Stimulated activated naive CD8-positive, alpha-beta T cell treated with anti-CD3 and anti-CD28 coated beads, Interleukin-15, amount 100 ng/mL, for 72 hours (primary cell): ENCODE data around the gene RLN1.
A peak's percentile ranks its signal among the peaks of the same experiment; 100 is the strongest.
"Not testable (repeated sequence)": the region's sequence is repeated elsewhere in the genome, so short reads cannot be mapped to it uniquely, and the experiment has no call there.

Source experiments
- ATAC-seq: fragments of 150-1000 bp; cut with Tn5 transposase; 2 replicates; pipeline ENCODE4 v1.10.0; 2021; ENCODE audit warnings: mild to moderate bottlenecking, moderate library complexity
- DNase-seq, 2 donors: peaks; one replicate each; pipeline ENCODE4 v3.0.0; 2021 to 2022
- H3K27ac Mint-ChIP-seq, 2 donors: one replicate each; pipeline ENCODE4 v1.8.0; 2022; ENCODE audit warnings: mild to moderate bottlenecking in 2 of 2, mixed read lengths in 2 of 2, moderate library complexity in 2 of 2
- H3K27me3 Mint-ChIP-seq: one replicate; pipeline ENCODE4 v1.8.0; 2022; ENCODE audit warnings: mixed read lengths
- H3K4me1 Mint-ChIP-seq: one replicate; pipeline ENCODE4 v1.8.0; 2022; ENCODE audit warnings: mild to moderate bottlenecking, mixed read lengths
- H3K4me3 Mint-ChIP-seq, 2 donors: one replicate each; pipeline ENCODE4 v1.8.0; 2022; ENCODE audit warnings: mild to moderate bottlenecking in 2 of 2, mixed read lengths in 2 of 2, moderate library complexity in 1 of 2
- H3K9me3 Mint-ChIP-seq, 2 donors: one replicate each; pipeline ENCODE4 v1.8.0; 2022; ENCODE audit warnings: mixed read lengths in 2 of 2

Gene RLN1

DNA sequence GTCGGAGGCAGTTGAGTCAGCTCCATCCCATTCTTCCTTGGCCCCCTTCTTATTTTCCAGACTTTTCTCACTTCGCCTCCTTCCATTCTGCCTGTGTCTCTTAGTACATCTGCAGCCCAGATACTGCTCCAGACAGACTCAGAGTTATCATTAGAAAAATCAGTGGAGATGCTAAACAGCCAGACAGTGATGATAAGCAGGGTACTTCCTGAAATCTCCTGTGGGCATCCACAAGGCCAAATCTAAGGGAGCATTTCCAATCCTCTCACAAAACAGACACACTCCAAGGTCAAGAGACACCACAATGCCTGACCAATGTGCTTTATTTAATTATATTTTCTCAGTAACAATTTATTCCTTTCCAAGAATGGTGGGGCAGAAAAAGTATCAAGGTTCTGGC is 14.5 kb upstream of the RLN1 start:
- DNase-seq (no peak), ATAC-seq (no peak)
- Mint-ChIP-seq H3K9me3 (peaks cover 9 to 12% of the 10 kb centered on the region in 2 donors), H3K27me3 (no peaks in the 10 kb centered on the region), H3K27ac (no peak overlapping the region), H3K4me3 (no peak overlapping the region), H3K4me1 (peaks cover 32% of the 10 kb centered on the region)

DNA sequence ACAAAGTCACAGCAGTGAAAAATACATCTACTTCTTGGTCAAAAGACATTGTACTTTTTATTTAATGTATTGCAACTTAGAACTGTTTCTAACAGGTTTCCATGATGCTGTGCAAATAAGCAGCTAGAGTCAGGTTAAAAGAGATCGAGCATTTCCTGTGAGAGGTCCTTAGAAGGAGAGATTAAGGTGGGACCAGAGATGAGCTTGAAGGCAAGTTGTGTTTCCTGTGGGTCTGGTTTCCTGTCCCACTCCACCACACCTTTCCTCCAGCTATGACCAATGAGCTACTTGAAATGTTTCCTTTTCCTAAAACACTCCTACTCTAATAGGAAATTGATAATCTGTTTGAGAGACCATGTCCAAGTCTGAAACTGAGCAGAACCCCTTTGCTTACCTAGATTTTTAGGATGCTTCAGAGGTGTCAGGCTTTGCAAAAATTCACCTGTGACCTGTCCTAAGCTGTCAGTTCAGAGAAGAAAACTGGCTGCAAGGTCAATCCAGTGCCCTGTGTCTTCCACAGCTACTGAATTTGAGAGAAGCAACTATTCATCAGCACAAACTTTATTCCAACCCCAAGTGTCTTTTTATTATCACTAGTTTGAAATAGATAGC is 13.1 kb upstream of the RLN1 start:
- DNase-seq (no peak), ATAC-seq (peak; percentile 86)
- peak overlapping the region in 1 of 2 donors; percentile 49 for H3K4me3 Mint-ChIP-seq
- H3K27ac Mint-ChIP-seq, result no peak overlapping the region
- peaks cover 10 to 13% of the 10 kb centered on the region in 2 donors for H3K9me3 Mint-ChIP-seq
- no peaks in the 10 kb centered on the region for H3K27me3 Mint-ChIP-seq
- H3K4me1 Mint-ChIP-seq, result peaks cover 32% of the 10 kb centered on the region

DNA sequence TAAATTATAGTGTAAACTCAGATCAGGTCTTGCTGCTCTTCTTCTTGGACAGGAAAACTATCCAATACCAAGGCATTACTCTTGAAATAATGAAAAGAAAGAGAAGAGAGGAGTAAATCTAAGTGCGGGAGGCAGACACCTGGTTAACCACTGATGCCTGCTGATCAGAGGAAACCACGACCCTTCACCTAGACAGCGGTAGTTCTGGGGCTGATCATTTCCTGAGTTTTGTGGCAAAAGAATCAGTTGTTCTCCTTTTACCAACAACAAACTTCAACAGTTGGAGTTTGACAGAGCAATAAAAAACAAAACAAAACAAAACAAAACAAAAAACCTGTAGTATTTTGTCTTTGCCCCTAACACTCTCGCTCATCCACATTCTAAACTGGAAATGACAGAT is 3.0 kb downstream of the RLN1 start:
- no peak for ATAC-seq
- DNase-seq, result peak; percentile 7 to 13
- Mint-ChIP-seq H3K27me3 (no peaks in the 10 kb centered on the region), H3K27ac (no peak overlapping the region), H3K9me3 (no peaks in the 10 kb centered on the region), H3K4me1 (peaks cover 33% of the 10 kb centered on the region), H3K4me3 (peak overlapping the region; percentile 35 to 59)

DNA sequence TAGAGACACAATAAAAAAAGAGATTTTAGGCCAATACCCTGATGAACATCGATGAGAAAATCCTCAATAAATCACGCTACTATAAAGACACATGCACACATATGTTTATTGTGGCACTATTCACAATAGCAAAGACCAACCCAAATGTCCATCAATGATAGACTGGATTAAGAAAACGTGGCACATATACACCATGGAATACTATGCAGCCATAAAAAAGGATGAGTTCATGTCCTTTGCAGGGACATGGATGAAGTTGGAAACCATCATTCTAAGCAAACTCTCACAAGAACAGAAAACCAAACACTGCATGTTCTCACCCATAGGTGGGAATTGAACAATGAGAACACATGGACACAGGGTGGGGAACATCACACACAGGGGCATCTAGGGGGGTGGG is 8.4 kb downstream of the RLN1 start:
- H3K27ac Mint-ChIP-seq, ATAC-seq, H3K4me3 Mint-ChIP-seq, DNase-seq, H3K27me3 Mint-ChIP-seq, H3K9me3 Mint-ChIP-seq: not testable (repeated sequence)
- peaks cover 30% of the 10 kb centered on the region for H3K4me1 Mint-ChIP-seq

DNA sequence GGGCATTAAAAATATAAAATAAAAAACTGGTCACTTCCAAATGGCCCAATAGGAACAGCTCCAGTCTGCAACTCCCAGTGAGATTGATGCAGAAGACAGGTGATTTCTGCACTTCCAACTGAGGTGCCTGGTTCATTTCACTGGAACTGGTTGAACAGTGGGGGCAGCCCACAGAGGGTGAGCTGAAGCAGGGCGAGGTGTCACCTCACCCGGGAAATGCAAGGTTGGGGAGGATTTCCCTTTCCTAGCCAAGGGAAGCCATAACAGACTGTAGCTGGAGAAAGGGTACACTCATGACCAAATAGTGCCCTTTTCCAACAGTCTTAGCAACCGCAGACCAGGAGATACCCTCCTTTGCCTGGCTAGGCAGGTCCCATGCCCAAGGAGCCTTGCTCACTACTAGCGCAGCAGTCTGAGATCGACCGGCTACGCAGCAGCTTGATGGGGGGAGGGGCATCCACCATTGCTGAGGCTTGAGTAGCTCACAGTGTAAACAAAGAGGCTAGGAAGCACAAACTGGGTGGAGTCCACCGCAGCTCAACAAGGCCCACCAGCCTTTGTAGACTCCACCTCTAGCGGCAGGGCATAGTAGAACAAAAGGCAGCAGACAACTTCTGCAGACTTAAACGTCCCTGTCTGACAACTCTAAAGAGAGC is 12.7 kb downstream of the RLN1 start:
- no peaks in the 10 kb centered on the region for H3K27me3 Mint-ChIP-seq
- ATAC-seq (peak; percentile 65), DNase-seq (peak; percentile 8 to 32)
- H3K9me3 Mint-ChIP-seq, result no peaks in the 10 kb centered on the region
- no peak overlapping the region for H3K27ac Mint-ChIP-seq
- H3K4me3 Mint-ChIP-seq, result peak overlapping the region in 1 of 2 donors; percentile 37
- peaks cover 24% of the 10 kb centered on the region for H3K4me1 Mint-ChIP-seq

DNA sequence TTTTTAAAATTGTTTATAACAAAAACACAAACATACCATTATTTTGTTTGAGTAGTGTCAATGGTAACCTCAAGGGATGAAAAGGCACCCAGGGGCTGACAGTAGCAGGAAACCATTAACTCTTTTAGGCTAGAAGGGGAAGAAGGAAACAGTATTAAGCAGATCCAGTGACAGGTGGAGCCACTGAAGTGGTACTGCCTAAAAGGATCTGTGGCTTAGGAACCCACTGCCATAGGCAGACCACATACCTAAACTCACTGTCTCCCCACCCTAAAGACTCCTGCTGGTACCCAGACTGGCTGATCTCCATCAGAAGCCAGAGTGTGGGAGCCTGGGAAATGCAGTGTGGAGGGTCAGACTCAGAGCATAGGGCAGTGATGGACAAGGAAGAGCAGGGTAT is 13.5 kb downstream of the RLN1 start:
- no peak overlapping the region for H3K27ac Mint-ChIP-seq
- peak overlapping the region in 1 of 2 donors; percentile 54 for H3K4me3 Mint-ChIP-seq
- no peak for DNase-seq
- ATAC-seq, result no peak
- H3K9me3 Mint-ChIP-seq, result no peaks in the 10 kb centered on the region
- no peaks in the 10 kb centered on the region for H3K27me3 Mint-ChIP-seq
- peaks cover 24% of the 10 kb centered on the region for H3K4me1 Mint-ChIP-seq

DNA sequence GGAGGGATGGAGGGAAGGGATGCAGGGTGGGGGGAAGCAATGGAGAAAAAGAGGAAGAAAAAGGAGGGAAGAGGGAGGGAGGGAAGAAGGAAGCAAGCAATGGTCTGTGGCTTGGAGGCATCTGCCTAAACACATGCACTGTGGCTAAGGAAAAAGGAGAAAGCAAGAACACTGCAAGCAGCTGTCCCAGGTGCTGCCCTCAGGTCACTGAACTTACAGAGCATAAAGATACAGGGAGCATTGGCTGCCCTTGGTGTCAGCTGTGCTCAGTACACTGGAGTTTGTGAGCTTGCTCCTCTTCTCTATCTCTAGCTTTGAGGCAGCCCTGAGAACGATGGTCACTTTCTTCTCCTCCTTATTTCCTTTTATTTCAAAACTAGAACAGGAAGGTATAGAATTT is 18.1 kb downstream of the RLN1 start:
- Mint-ChIP-seq H3K27ac (peak overlapping the region in 1 of 2 donors; percentile 34), H3K4me1 (peaks cover 11% of the 10 kb centered on the region)
- DNase-seq, H3K9me3 Mint-ChIP-seq, ATAC-seq, H3K4me3 Mint-ChIP-seq, H3K27me3 Mint-ChIP-seq: not testable (repeated sequence)

DNA sequence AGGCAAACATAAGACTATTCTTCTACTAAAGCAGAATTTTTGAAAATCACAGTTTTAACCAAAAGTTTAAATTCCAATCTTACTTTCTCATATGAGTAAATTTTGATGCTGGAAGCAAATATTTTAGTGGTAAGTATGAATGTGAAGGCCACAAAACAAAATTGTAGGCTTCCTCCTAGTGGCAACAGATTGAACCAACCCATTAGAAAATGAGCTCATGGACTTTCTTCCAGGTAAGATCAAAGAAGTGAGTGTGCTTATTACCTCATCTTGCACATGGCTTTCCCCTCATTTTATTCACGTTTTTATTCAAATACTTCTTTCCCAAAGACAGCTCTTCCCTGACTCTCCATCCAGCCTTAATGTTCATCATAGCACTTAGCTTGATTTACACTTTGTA is 18.6 kb downstream of the RLN1 start:
- peaks cover 6% of the 10 kb centered on the region for H3K4me1 Mint-ChIP-seq
- H3K27me3 Mint-ChIP-seq, result no peaks in the 10 kb centered on the region
- no peak overlapping the region for H3K27ac Mint-ChIP-seq
- DNase-seq, result no peak
- no peak overlapping the region for H3K4me3 Mint-ChIP-seq
- no peak for ATAC-seq
- H3K9me3 Mint-ChIP-seq, result peaks cover 0 to 9% of the 10 kb centered on the region in 2 donors

DNA sequence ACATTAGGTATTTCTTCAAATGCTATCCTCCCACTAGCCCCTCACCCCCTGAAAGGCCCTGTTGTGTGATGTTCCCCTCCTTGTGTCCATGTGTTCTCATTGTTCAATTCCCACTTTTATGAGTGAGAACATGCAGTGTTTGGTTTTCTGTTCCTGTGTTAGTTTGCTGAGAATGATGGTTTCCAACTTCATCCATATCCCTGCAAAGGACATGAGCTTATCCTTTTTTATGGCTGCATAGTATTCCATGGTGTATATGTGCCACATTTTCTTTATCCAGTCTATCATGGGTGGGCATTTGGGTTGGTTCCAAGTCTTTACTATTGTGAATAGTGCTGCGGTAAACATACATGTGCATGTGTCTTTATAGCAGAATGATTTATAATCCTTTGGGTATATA is 23.3 kb downstream of the RLN1 start:
- DNase-seq, H3K4me3 Mint-ChIP-seq, ATAC-seq: not testable (repeated sequence)

DNA sequence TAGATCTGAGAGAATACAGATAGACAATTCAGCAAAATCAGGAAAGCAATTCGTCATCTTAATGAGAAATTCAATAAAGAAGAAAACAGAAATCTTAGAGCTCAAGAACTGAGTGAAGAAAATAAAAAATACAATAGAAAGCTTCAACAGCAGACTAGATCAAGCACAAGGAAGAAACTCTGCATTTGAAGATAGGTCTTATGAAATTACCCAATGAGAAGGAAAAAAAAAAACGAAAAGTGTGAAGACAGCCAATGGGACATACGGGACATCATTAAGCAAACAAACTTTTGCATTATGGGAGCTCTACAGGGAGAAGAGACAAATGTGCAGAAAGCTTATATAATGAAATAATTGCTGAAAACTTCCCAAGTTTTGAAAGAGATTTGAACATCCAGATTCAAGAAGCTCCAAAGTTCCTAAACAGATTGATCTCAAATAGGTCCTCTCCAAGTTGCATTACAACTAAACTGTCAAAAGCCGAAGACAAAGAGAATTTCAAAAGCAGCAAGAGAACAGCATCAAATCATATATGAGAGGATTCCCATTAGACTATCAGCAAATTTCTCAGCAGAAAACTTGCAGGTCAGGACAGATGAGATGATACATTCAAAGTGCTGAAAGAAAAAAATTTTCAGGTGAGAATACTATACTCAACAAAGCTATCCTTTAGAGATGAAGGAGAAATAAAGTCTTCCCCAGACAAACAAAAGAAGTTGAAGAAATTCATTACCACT is 24.3 kb downstream of the RLN1 start:
- H3K27ac Mint-ChIP-seq, result no peak overlapping the region
- no peaks in the 10 kb centered on the region for H3K27me3 Mint-ChIP-seq
- ATAC-seq (no peak), DNase-seq (no peak)
- H3K9me3 Mint-ChIP-seq, result peaks cover 11 to 25% of the 10 kb centered on the region in 2 donors
- H3K4me3 Mint-ChIP-seq, result no peak overlapping the region
- no peaks in the 10 kb centered on the region for H3K4me1 Mint-ChIP-seq

More for the DNA sequence above, 23.3 kb downstream of the RLN1 start:
- not testable (repeated sequence) for H3K27ac Mint-ChIP-seq, H3K4me1 Mint-ChIP-seq, H3K27me3 Mint-ChIP-seq
- H3K9me3 Mint-ChIP-seq, result peaks cover 11 to 25% of the 10 kb centered on the region in 2 donors

DNA sequence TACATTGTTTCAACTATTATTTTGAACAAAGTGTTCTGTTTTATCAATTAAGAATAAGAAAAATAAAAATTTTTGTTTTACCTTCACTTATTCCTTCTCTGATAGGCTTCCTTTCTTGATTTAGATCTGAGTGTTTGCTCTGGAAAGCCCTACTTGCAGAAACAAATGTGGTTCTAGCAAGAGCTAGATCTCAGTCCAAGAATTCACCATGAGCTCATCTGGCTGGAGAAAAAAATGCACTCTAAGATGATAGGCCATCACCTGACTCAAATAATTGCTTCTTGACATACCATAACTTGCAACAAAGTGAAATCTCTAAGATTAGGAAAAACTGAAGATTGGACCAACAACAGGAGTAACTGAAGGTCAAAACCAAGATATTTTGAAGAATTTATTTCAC is 28.8 kb downstream of the RLN1 start:
- Mint-ChIP-seq H3K27ac (no peak overlapping the region), H3K27me3 (no peaks in the 10 kb centered on the region), H3K9me3 (peaks cover 11 to 14% of the 10 kb centered on the region in 2 donors), H3K4me1 (peaks cover 9% of the 10 kb centered on the region), H3K4me3 (no peak overlapping the region)
- ATAC-seq (no peak), DNase-seq (no peak)

DNA sequence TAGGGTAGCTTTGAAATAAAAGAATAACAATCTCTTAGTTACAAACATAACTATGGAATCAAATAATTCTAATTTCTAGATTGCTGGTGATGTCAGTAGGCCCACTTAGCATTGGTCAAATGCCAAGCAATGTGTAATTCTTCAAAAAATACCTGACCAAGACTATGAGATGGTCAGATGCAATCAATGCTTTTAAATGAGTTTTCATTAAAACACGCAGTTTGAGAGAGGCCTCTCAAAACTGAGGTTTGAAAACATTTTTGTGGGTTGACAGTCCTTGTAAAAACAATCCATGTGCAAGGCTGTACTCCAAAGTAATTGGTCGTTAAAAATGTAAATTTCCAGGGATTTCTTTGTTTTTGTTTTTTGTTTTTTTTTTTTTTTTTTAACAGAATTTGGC is 33.9 kb downstream of the RLN1 start:
- Mint-ChIP-seq H3K4me1 (peaks cover 27% of the 10 kb centered on the region), H3K27ac (no peak overlapping the region), H3K9me3 (no peaks in the 10 kb centered on the region), H3K4me3 (no peak overlapping the region), H3K27me3 (no peaks in the 10 kb centered on the region)
- DNase-seq, result no peak
- no peak for ATAC-seq

DNA sequence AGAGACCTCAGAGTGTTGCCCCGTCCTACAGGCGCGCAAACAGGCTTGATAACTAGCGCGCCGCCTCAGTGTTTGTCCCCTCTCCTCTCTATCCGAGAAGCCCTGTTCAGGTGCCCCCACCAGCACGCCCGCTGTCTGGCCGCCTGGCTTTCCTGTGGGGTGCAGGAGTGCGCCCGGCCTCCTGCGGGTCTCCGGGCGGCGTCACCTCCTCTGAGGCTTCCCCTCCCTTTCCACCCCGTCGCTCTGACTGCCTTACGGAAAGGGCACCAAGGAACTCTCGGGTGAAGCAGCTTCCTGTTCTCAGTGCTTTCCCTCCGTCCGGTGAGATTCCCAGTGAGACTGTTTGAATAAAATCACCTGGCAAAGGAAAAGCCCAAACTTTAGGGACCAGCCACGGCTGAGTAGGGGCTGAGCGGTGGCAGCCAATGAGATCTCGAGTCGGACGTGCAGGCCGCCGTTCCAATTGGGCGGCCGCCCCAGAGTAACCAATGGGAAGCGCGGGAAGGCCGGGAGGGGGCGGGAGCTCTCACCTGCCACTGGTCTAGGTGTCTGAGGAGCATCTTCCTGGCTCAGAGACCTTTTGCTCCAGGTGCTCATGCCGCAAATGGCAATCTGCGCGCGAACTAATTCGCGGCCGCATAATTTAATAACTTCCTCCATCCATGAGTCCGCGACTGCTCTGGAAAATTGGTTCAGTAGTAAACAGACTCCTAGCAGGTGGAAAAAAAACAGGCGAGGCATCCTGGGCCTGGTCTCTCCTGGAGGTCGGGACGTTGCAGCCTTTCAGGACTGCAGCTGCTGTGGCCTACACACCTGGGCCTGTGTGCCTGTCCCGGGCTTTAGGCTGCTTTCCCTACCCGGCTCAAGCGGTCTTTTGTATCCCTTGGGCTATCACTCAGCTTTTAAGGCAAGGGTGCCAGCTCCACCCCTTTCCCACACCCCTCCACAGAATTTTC is 35.6 kb downstream of the RLN1 start, which contains the start of gene RLN2:
Gene RLN2, minus strand, starts transcription at position 877 of the 956 bp plus-strand sequence. Its CDS starts 136 bp downstream, at position 741.
- not testable (repeated sequence) for H3K9me3 Mint-ChIP-seq

DNA sequence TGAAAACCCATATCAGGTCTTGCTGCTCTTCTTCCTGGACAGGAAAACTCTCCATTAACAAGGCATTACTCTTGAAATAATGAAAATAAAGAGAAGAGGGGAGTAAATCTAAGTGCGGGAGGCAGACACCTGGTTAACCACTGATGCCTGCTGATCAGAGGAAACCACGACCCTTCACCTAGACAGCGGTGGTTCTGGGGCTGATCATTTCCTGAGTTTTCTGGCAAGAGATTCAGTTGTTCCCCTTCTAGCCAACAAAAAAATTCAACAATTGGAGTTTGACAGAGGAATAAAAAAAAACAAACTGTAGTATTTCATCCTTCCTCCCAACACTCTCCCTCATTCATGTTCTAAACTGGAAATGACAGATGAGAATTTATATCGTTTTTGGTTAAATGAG is 38.1 kb downstream of the RLN1 start:
- Mint-ChIP-seq H3K4me1 (peaks cover 18% of the 10 kb centered on the region), H3K4me3 (peak overlapping the region; percentile 53 to 54), H3K9me3 (peaks cover 0 to 5% of the 10 kb centered on the region in 2 donors), H3K27me3 (no peaks in the 10 kb centered on the region), H3K27ac (peak overlapping the region; percentile 12 to 28)
- DNase-seq, result no peak
- no peak for ATAC-seq

More for the DNA sequence above, 35.6 kb downstream of the RLN1 start, which contains the start of gene RLN2:
- Mint-ChIP-seq H3K4me3 (peak within 1 kb of the TSS; percentile 62 to 67), H3K27ac (peak within 1 kb of the TSS in 1 of 2 donors; percentile 60), H3K4me1 (peaks cover 27% of the 10 kb centered on the region)
- not testable (repeated sequence) for H3K27me3 Mint-ChIP-seq
- peak; percentile 98 for ATAC-seq
- peak; percentile 16 to 23 for DNase-seq

DNA sequence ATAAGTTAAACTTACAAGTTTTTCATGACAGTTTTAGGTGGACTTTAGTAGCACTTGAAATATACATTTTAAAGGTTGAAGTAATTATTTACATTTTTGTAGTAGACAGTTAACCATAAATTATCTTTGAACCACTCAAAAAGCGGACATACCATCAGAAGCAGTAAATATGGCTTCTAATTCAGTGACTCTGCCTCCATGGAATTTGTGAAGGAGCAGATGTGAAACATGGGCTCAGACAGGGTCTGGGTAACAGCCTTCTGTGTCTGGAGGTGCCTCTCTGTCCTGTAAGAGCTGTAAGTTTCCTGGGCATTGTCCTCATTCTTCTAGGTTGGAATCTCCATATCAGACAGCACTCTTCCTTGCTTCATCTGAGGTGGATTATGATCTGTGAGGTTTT is 47.5 kb downstream of the RLN1 start:
- DNase-seq (no peak), ATAC-seq (no peak)
- peaks cover 34 to 49% of the 10 kb centered on the region in 2 donors for H3K9me3 Mint-ChIP-seq
- no peaks in the 10 kb centered on the region for H3K27me3 Mint-ChIP-seq
- H3K4me3 Mint-ChIP-seq, result no peak overlapping the region
- H3K27ac Mint-ChIP-seq, result no peak overlapping the region
- H3K4me1 Mint-ChIP-seq, result no peaks in the 10 kb centered on the region
